Non-pigmented ciliary epithelial cell (primary cell): ENCODE data around the gene GID4.

Source experiments
- DNase-seq: peaks from one replicate; pipeline ENCODE4 v3.0.0-alpha.2; 2010; ENCODE audit warnings: low read depth

The GID4 gene

GRCh38 chr17:18044609-18045008 is 5.4 kb downstream of the GID4 start:
- no peak for DNase-seq

- no peak for DNase-seq
Observed at GRCh38 chr17:18045691-18046350, 6.6 kb downstream of the GID4 start.

- no peak for DNase-seq
Observed at GRCh38 chr17:18055597-18055996, 16.4 kb downstream of the GID4 start.

GRCh38 chr17:18056214-18056613 is 17.0 kb downstream of the GID4 start:
- DNase-seq, result no peak

- DNase-seq, result no peak
Observed at GRCh38 chr17:18059283-18059682, 20.1 kb downstream of the GID4 start.

GRCh38 chr17:18064053-18064452 is 24.8 kb downstream of the GID4 start:
- DNase-seq, result no peak

GRCh38 chr17:18065546-18065945 is 26.3 kb downstream of the GID4 start:
- no peak for DNase-seq

- no peak for DNase-seq
Observed at GRCh38 chr17:18066866-18067265, 27.7 kb downstream of the GID4 start.

GRCh38 chr17:18069101-18069500 is 29.9 kb downstream of the GID4 start:
- no peak for DNase-seq

- no peak for DNase-seq
Observed at GRCh38 chr17:18070861-18071340, 31.7 kb downstream of the GID4 start.

GRCh38 chr17:18071751-18072150 is 32.5 kb downstream of the GID4 start:
- no peak for DNase-seq

- no peak for DNase-seq
Observed at GRCh38 chr17:18074566-18075272, 35.5 kb downstream of the GID4 start.

GRCh38 chr17:18076936-18077335 is 37.7 kb downstream of the GID4 start:
- DNase-seq, result no peak

GRCh38 chr17:18079543-18079942 is 40.3 kb downstream of the GID4 start:
- no peak for DNase-seq

- DNase-seq, result no peak
Observed at GRCh38 chr17:18084256-18084655, 45.0 kb downstream of the GID4 start.

- DNase-seq, result peak; percentile 45
Observed at GRCh38 chr17:18087610-18088491, 48.6 kb downstream of the GID4 start, which contains the start of gene DRG2. DRG2 (plus strand) TSS chr17:18087948; CDS start chr17:18088024, 76 bp downstream.

- no peak for DNase-seq
Observed at GRCh38 chr17:18089613-18090012, 50.4 kb downstream of the GID4 start.

GRCh38 chr17:18093616-18094408 is 54.6 kb downstream of the GID4 start:
- DNase-seq, result peak; percentile 48

GRCh38 chr17:18094409-18094807 is 55.2 kb downstream of the GID4 start:
- no peak for DNase-seq

- no peak for DNase-seq
Observed at GRCh38 chr17:18099516-18099915, 60.3 kb downstream of the GID4 start.

GRCh38 chr17:18100616-18101015 is 61.4 kb downstream of the GID4 start:
- no peak for DNase-seq

GRCh38 chr17:18101828-18102227 is 62.6 kb downstream of the GID4 start:
- no peak for DNase-seq
